Panc1 (cell line): ENCODE data around the gene GPR152. TPM values are rescaled to one million over a fixed set of nuclear protein-coding genes. Genes with fewer than 3 reads are reported as not detected.

ENCODE experiments used
- ATAC-seq: fragments of 200-7000 bp; cut with Tn5 transposase; 2 replicates; pipeline ENCODE4 v1.9.1; 2020; ENCODE audit warnings: mild to moderate bottlenecking, moderate library complexity
- BruUV-seq: library from RNA; stranded (reverse); fragments of 400-500 nt; replicated peaks from 2 replicates; lab custom pipeline; 2021; lab: Mats Ljungman, UMichigan
- CTCF ChIA-PET: fragments of 300-600 bp; sonication (Branson Sonifier 250); formaldehyde crosslinking; loops from one replicate; lab custom pipeline; 2022; ENCODE audit warnings: antibody characterized with exemption; lab: Charles Lee
- POLR2A ChIA-PET: fragments of 300-600 bp; sonication (Branson Sonifier 250); formaldehyde crosslinking; loops from one replicate; lab custom pipeline; 2022; ENCODE audit warnings: antibody characterized with exemption; lab: Charles Lee
- DNase-seq: peaks from one replicate; pipeline ENCODE4 v3.0.0-alpha.2; 2010; ENCODE audit warnings: low read depth, low spot score
- H3K27ac ChIP-seq: 2 replicates; pipeline ENCODE4 v1.5.1; 2011; ENCODE audit warnings: mild to moderate bottlenecking, low read length, inconsistent platforms
- H3K27me3 ChIP-seq: fragments of 200-500 bp; sonication (Bioruptor generic); 2 replicates; pipeline ENCODE4 v1.6.0; 2014; ENCODE audit warnings: low read length, inconsistent platforms; ENCODE audit not compliant: control insufficient read depth, insufficient read depth
- H3K36me3 ChIP-seq: fragments of 200-500 bp; sonication (Bioruptor generic); 2 replicates; pipeline ENCODE4 v1.5.1; 2014; ENCODE audit warnings: inconsistent platforms, mild to moderate bottlenecking, low read length, moderate library complexity; ENCODE audit not compliant: control insufficient read depth, insufficient read depth
- H3K4me1 ChIP-seq: 2 replicates; pipeline ENCODE4 v1.5.1; 2011; ENCODE audit warnings: inconsistent platforms, mild to moderate bottlenecking, low read length, moderate library complexity; ENCODE audit not compliant: control insufficient read depth, insufficient read depth
- H3K4me3 ChIP-seq, 2 experiments: 2 replicates each; pipeline ENCODE4 v1.5.1; 2011 to 2012; ENCODE audit warnings: low read depth in 2 of 2, low read length in 2 of 2, mild to moderate bottlenecking in 2 of 2, inconsistent platforms in 1 of 2, moderate library complexity in 1 of 2
- H3K9me3 ChIP-seq: fragments of 200-500 bp; sonication (Bioruptor generic); 2 replicates; pipeline ENCODE4 v1.5.1; 2014; ENCODE audit warnings: low read depth, mild to moderate bottlenecking, inconsistent platforms, low read length, moderate library complexity; ENCODE audit not compliant: control insufficient read depth, insufficient read depth
- CTCF ChIP-seq: fragments of 450-650 bp; IDR thresholded peaks from 2 replicates; pipeline ENCODE4 v1.5.1; 2017; ENCODE audit warnings: mild to moderate bottlenecking
- POLR2AphosphoS5 ChIP-seq: IDR thresholded peaks from 2 replicates; pipeline ENCODE4 v1.6.1; 2012; ENCODE audit warnings: mild to moderate bottlenecking, low read depth, low read length, moderate library complexity
- REST ChIP-seq, 2 experiments: IDR thresholded peaks; 2 replicates each; pipeline ENCODE4 v1.6.1; 2011 to 2012; ENCODE audit warnings: low read depth in 2 of 2, control low read depth in 1 of 2, low read length in 1 of 2, mild to moderate bottlenecking in 1 of 2, moderate library complexity in 1 of 2; ENCODE audit not compliant: insufficient read depth in 1 of 2
- SIN3A ChIP-seq: IDR thresholded peaks from 2 replicates; pipeline ENCODE4 v1.6.1; 2012; ENCODE audit warnings: low read depth, mild to moderate bottlenecking, low read length, moderate library complexity, borderline replicate concordance; ENCODE audit not compliant: insufficient read depth
- TCF7L2 ChIP-seq: IDR thresholded peaks from 2 replicates; pipeline ENCODE4 v1.6.1; 2011; ENCODE audit warnings: mild to moderate bottlenecking, low read depth, low read length, inconsistent platforms
- in situ Hi-C: cut with HindIII; loops from 2 replicates; pipeline ENCODE4 v1.10.0; 2016; ENCODE audit warnings: low sequenced_read_pairs, low pct_unique_long_range_greater_than_20kb
- intact Hi-C: fragments of 100-400 bp; cut with micrococcal nuclease; formaldehyde crosslinking; loops from one replicate; pipeline ENCODE4 v1.10.0; 2022; ENCODE audit not compliant: unreplicated experiment
- total RNA-seq: library from RNA; stranded (reverse); gene quantifications from one replicate; pipeline ENCODE4 v1.2.1, GENCODE V29; 2021; ENCODE audit not compliant: unreplicated experiment

GPR152 gene
- total RNA-seq, 1 experiment from 2014 or later = not detected

GRCh38 chr11:67441098-67441563 lies 11.4 kb downstream of the GPR152 start:
- intact Hi-C loops (no loop called here), in situ Hi-C loops (no loop called here)
- ChIA-PET CTCF (no interaction called here), POLR2A (no interaction called here)
- TF ChIP-seq POLR2AphosphoS5 (no peak), SIN3A (no peak), TCF7L2 (no peak), CTCF (no peak), REST (IDR thresholded peaks at IDR 0.05; ENCODE audit: insufficient read depth in 1 of 2, low read depth in 2 of 2, low read length in 1 of 2) (no peak)
- Histone ChIP-seq H3K27me3 (no peaks in the 10 kb centered on the region), H3K9me3 (no peaks in the 10 kb centered on the region), H3K4me3 (no peak overlapping the region), H3K4me1 (peaks cover 59% of the 10 kb centered on the region), H3K36me3 (peaks cover 2% of the 10 kb centered on the region; the same call in 1 of the 2 replicates), H3K27ac (no peak overlapping the region; the same call in 1 of the 2 replicates)
- DNase-seq (no peak), ATAC-seq (no peak)
- no TSS peak for BruUV-seq

- intact Hi-C loops = no loop called here
- BruUV-seq = TSS peak; percentile 65
- in situ Hi-C loops = no loop called here
- no peaks in the 10 kb centered on the region for H3K27me3 ChIP-seq
- no peak overlapping the region for H3K4me3 ChIP-seq
- POLR2A ChIA-PET = no interaction called here
- ATAC-seq (no peak), DNase-seq (no peak)
- peak overlapping the region; percentile 45; the same call in 1 of the 2 replicates for H3K27ac ChIP-seq
- CTCF ChIA-PET = no interaction called here
- H3K9me3 ChIP-seq = no peaks in the 10 kb centered on the region
- H3K4me1 ChIP-seq = peaks cover 64% of the 10 kb centered on the region
- H3K36me3 ChIP-seq = peaks cover 2% of the 10 kb centered on the region; the same call in 1 of the 2 replicates
- TF ChIP-seq TCF7L2 (no peak), CTCF (no peak), REST (IDR thresholded peaks at IDR 0.05; ENCODE audit: insufficient read depth in 1 of 2, low read depth in 2 of 2, low read length in 1 of 2) (no peak), POLR2AphosphoS5 (no peak), SIN3A (no peak)
These were observed 12.1 kb downstream of the GPR152 start for GRCh38 chr11:67440229-67441097.
